Cortex of kidney (tissue), 1 donor: ENCODE results near the gene PMM2.

Source experiments
- DNase-seq: peaks from one replicate; lab custom pipeline; 2025; lab: John Stamatoyannopoulos, UW

PMM2 gene

DNA sequence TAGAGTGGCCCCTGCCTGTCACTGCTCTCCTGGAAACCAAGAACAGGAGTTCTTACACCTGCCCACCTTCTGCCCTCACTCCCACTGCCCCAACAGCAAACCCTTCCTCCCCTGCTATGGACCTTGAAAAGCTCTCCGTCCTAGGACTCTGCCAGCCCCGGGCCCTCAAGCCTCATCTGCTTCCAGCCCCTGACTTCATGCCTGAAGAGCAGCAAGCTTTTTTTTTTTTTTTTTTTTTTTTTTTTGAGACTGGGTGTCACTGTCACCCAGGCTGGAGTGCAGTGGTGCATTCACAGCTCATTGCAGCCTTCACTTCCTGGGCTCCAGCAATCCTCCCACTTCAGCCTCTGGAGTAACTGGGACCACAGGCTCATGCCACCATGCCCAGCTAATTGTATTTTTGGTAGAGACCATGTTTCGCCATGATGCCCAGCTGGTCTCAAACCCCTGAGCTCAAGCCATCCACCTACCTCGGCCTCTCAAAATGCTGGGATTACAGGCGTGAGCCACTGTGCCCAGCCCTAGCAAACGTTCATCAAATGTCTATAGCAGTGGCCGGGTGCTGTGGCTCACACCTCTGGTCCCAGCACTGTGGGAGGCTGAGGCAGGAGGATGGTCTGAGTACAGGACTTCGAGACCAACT lies 54.2 kb downstream of the PMM2 start:
- DNase-seq, result no peak

DNA sequence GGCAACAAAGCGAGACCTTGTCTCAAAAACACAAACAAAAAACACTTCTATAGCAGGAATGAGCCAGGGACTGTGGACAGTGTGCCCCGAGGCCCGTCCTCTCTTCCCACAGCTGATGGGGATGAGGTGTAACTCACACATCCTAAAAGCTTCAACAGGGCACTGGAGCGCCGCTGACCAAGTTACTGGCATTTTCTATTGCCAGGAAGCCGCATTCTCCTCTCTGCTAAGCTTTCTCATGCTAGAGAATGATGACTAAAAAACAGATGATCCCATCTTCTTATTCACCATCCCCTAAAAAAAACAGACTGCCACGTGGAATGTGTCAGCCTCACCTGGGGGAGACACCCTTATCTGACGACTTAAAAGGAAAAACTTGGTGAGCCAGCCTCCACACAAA lies 54.9 kb downstream of the PMM2 start:
- DNase-seq, result no peak

DNA sequence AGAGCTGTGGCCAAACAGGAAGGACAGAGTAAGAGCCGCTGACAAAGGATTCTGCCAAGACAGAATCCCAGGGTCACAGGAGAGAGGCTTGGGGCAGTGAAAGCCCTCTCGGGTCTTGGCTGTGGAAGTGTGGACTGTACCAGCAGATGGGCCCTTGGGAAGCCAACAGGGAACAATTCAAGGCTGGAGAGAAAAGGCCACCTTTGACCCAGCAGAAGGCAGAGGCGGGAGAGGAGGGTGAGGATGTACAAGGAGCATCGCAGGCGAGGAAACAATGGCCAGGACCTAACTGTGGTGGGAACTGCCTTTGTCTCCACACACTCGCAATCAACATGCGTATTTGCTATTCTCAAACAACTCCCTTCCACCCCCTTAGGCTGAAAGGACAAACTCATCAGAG lies 55.5 kb downstream of the PMM2 start:
- no peak for DNase-seq

DNA sequence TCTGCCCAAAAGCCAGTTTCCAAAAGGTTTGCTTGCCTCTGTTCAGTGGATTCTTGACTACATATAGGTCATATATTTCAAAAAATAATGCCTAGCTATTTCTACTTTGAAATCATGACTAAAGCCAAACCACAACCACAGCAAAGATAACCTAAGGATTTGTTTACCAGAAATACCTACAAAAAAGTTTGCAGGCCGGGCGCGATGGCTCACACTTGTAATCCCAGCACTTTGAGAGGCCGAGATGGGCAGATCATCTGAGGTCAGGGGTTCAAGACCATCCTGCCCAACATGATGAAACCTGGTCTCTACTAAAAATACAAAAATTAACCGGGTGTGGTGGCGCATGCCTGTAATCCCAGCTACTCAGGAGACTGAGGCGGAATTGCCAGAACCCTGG lies 56.0 kb downstream of the PMM2 start:
- DNase-seq, result no peak

DNA sequence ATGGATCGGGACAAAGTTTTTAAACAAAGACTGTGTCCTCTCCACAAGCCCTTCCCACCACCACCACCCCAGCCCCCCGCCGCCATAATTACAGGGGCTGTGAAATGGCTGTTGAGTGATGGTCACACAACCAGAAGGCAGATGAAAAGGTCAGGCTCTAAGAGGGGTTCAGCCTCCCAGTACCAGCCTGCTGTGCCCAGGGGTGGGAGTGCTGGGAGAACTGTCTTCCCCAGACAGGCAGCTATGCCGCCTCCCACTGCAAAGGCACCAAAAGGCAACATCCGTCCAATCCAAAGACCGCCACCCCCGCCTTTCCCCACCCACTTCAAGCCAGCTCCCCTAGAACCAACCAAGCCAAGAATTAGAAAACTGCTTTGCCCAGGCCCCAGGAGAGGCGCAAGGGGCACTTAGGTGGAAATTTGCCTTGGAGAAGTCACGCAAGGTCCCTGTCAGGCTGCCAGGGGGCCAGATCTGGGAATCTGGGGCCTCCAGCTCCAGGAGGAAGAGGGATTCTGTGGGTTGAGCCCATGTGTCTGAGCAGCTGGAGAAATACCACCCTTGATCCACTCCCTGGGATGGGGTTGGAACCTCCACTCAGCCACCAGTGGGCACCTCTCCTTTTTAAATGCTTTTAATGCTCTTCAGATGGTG lies 56.8 kb downstream of the PMM2 start:
- no peak for DNase-seq

DNA sequence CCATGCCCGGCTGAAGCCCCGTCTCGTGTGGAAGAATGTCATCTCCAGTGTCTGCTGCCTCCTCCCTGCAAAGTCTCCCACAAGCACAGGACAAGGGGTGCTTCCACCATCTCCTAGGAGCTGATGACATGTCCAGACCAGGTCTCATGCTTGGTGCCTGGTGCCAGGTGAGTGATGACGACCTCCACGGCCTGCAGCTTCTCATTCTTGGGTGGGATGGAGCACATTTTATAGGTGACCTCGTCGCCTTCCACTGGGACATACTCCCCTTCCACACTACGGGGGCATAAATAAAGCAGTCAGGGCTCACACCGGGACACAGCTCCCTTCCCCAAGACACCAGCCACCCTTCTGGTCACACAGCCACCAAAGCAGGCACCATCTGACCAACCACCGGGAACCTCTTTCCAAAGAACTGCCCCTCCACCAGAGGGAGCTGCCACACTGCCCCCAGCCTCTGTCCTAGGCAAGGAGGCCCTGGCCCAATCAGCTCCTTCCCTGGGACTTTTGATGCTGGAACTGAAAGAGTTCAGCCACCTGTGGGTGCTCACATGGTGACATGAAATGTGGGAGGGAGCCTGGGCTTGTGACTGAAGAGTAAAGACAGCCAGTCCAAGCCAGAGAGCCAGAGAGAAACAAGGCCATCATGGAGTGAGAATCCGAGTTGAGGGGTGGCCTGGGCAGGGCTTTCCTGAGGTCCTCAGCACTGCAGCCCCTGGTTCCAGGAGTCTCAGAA lies 57.6 kb downstream of the PMM2 start:
- DNase-seq, result no peak

DNA sequence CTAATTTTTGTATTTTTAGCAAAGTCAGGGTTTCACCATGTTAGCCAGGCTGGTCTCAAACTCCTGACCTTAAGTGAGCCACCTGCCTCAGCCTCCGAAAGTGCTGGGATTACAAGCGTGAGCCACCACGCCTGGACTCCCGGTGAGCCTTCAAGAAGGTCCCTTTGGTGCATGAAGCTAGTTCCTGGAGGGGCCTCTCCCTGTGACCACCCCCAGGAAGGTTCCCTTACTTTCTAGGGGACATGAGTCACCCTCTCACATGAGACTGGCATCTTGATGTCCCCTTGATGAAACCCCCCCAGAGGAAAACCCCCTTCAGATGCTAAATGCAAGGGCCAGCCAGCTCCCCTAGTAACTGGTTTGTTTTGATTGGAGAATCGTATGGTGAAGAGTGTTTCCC lies 58.3 kb downstream of the PMM2 start:
- no peak for DNase-seq

DNA sequence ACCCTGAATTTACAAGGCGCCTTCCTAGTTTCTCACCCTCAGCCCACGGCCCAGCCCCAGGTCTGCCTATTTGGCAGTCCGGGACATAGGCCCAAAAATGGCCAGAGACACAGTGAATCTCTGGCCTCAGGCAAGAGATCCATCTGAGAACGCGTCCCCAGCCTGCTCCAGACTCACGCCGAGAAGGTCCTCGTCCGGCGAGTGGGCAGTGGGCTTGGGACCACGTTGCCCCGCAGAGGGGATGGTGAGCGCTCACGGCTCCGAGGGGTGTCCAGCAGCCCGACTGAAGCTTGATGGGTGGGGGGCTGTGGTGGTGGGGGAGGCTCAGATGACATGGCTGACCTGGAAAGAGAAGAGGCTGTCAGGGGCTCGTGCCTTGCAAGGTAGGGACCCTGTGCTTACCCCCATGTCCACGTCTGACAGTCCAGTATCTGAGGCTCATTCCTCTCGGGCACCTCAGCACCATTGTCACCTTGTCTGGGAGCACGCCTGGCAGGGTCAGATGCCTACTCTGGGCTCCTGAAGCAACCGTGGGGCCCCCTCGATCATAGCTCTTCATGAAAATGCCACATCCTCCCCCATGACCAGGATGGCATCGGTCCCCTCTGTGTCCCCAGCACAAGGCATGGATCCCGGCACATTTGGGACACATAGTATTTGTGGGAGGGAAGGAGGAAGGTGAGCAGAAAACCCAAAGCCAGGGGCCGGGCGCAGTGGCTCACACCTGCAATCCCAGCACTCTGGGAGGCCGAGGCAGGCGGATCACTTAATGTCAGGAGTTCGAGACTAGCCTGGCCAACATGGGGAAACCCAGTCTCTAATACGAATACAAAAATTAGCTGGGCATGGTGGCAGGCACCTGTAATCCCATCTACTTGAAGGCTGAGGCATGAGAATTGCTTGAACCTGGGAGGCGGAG lies 61.6 kb downstream of the PMM2 start:
- DNase-seq, result no peak

DNA sequence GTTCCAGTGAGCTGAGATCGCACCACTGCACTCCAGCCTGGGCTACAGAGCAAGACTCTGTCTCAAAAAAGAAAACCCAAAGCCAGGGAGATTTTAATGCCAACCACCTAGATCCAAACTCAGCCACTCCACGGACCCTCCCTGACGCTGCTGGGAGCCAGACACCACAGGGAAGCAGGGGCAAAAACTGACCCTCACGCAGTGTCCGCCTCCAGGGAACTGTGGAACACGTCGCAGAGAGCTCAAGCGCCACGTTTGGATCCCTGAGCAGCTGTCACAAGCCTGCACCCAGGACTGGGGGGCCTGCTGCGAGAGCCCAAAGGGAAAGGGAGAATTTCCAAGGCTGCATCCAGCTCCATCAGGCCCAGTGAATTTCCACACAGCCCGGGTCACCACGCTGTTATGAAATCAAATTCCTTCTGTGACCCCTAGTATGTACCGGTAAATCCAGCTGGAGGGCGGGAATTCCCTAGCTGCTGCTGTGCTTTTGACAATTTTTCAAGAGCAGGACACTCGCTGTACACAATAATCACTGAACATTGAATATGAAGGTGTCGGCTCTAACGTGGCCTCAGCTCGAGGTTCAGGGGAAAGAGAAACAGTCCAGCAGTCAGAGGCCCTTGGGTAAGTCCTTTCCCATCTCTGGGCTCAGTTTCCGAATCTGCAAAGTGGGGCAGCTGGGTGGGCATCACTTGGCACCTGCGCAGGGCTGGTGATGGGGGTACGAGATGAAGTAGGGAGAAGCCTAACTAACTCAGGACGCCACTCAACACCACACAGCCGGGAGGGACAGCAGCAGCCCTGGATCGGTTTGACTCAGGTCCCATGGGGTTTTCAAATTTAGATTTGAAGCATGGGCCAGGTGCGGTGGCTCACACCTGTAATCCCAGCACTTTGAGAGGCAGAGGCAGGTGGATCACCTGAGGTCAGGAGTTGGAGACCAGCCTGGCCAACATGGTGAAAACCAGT lies 62.6 kb downstream of the PMM2 start:
- no peak for DNase-seq

DNA sequence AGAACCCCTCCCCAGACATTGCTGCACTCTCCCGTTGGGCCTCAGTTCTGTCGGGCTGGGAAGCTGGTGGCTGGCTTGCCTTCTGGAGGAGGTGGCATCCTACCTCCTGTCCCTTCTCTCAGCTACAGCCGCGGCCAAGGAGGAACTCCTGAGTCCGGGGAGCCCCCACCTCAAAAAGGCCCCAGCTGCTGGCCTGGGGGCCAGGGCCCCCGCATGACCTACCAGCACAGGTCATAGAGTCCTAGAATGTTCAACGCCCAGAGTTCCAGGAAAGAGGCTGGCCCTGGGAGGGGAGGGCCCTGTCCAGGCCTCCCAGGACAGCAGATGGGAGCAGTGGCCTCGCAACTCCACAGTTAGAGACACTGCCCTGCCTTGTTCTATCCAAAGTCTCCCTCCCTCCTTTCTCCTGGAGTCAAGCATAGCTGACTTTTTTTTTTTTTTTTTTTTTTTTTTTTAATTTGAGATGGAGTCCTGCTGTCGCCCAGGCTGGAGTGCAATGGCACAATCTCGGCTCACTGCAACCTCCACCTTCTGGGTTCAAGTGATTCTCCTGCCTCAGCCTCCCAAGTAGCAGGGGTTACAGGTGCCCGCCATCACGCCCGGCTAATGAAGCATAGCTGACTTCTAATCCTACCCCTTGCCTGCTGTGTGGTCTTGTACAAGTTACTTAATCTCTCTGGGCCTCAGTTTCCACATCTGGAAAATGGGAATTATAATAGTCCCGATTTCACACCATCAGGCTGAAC lies 64.1 kb downstream of the PMM2 start:
- DNase-seq, result no peak

DNA sequence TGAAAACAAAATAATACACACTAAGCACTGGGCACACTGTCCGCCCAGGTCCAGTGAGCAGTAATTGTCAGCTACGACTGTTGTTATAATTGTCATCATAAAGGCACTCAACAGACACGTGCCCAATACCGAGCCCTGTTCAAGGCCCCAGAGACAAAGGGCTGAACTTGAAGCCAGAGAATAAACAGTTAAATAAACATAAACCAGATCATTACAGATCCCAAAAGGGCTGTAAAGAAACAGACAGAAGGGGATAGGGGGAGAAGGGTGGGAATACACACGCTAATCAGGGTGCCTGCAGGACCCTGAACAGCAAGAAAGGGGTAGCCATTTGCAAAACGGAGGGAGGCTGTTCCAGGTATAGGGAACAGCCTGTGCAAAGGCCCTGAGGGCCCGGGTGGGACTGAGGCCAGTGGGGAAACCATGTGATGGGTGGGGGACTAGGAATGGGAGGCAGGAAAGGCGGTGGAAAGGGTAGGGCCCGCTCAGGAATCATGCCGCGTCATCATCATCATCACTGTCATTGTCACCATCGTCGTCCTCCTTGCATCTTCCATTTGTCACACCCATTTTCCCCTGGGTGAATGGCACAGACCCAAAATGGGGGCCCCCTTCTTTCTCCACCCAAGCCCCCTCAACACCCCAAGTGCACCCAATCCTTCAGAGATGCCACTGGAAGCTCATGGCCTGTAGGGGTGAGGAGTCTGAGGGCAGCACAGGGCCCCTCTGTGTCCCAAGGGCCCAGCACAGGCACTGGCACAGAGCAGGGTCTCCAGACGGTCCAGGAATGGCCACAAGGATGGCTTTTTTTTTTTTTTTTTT lies 64.9 kb downstream of the PMM2 start:
- DNase-seq, result no peak

DNA sequence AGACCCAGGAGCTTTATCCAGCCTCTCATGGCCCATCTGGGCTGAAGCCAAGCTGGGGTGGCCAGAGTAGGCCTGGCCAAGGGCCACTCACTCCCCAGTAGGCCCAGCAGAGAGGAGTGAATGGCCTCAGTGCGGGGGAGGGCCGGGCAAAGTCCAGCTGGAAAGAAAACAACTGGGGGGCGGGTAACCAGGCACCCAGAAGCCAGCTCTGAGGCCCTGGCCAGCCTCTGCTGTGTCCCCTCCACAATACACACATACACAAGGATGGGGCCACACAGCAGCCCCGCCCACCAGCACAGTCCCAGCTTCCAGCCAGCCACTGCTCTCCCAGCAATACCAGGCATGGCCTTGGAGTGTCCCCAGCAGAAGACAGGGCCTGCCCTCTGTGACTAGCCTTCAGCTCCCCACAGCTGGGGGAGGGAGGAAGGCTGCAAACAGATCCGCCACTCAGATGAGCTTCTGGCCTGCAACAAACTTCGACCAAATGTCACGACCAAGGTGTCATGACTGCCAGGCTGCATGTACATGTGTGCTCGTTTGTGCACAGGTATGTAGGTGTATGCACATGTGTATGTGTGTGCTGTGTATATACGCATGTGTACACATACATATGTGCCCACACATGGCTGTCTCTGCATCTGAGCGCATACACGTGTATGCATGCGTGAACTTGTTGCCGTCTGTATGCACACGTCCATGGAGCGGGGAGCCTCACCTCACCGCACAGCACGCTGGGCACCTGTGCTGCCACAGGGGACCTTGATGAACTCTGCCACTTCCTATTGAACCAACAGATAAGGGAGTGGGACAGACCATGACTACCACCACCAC lies 66.2 kb downstream of the PMM2 start:
- DNase-seq, result no peak

DNA sequence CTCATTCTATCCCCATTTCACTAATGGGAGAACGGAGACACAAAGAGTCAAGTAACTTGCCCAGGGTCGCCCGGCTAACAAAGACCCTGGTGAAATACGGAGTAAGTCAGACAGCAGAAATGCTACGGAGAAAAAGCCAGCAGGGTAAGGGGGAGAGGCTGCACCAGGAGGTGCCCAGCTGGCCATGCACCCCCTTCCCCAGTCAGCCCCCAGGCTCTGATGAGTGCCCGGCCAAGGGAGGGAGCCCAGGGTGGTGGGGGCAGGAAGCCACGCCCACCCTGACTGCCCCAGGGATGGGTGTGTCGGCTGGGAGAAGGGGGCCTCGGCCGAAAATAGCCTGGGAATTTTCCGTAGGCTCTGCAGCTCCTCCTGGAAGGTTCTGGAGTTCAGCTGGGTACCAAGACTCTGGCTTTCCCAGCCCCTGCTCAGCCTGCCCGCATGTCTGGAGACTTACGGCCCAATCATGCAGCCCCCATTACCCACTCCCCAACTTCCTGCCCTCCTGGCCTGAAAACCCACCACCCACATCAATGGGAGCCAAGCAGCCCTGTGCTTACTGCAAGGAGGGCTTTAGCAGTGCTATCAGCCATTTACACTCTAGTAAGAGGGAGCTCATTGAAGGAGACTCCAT lies 67.0 kb downstream of the PMM2 start:
- no peak for DNase-seq

DNA sequence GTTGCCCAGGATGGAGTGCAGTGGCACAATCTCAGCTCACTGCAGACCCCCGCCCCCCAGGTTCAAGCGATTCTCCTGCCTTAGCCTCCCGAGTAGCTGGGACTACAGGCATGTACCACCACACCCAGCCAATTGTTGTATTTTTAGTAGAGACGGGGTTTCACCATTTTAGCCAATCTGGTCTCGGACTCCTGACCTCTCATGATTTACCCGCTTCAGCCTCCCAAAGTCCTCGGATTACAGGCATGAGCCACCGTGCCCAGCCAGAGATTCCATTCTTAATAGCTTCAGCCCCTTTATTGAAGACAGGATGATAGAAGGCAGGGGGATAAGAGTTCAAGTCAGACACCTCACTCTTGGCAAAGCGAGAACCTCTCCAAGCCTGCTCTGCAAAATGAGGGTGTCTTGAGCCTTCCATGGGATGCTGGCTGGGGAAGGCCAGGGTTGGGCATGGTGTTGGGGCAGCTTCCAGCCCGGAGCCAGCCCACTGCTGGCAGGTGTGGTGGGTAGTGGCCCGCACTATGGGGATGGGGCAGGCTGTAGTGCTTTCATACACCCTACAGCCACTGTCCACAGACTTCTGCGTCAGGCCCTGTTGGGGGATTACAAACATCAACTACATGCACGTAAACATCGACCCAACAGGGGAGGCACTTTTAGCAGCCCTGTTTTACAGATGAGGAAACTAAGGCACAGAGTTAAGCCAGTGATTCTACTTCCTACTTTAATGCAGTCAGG lies 67.7 kb downstream of the PMM2 start:
- no peak for DNase-seq

DNA sequence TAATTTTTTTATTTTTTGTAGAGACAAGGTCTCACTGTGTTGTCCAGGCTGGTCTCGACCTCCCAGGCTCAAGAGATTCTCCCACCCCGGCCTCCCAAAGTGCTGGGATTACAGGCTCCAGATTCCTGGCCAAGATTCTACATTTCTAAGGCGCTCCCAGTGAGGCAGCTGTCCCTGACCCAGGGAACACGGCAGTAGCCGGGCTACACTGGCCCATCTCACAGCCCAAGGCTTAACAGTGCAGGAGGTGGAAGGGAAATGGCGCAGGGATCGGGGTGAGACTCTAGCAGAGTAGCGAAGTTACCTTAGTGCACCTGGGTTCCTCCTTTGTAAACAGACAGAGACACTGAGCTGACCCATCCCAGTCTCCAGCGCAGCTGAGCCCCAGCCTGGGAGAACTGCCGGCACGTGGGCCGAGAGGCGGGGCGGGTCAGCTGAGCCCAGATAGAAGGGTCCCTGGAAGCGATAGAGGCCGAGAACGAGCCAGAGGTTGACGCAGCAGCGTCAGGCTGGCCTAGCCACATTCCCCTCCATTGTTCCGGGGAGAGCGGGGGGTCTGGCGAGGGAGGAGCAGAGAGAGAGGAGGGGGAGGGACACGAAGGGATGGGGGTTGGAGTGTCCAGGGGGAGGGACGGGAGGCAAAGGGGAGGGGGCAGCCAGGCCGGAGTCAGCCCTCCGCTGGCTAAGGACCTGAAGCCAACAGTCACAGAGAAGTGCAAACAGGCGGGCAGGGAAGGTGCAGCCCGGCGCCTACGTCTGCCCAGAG lies 68.7 kb downstream of the PMM2 start:
- no peak for DNase-seq

DNA sequence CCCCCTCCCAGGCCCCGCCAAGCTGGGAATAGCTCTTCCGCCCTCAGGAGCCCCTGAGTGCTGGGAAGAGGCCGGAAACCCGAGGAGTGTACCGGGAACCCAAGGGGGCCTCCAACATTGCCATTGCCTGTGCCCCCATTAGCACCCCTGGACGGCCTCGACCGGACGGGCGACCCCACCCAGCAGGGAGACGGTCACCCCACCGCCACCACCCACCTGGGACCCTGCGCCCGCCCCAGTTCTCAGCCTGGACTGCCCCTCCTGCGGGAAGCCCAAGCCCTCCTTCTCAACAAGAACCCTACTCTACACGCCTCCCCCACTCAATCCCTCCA lies 69.2 kb downstream of the PMM2 start:
- no peak for DNase-seq
